OCI-LY1 (cell line): ENCODE data around the gene GALNT2.

Experiments
- H2AFZ ChIP-seq: fragments of 200-600 bp; sonication (generic), shearing (Covaris generic); 2 replicates; pipeline ENCODE4 v1.6.0; 2014; ENCODE audit warnings: antibody characterized with exemption, mild to moderate bottlenecking, low read length
- H3F3A ChIP-seq: fragments of 200-600 bp; sonication (generic), shearing (Covaris generic); 2 replicates; pipeline ENCODE4 v1.6.0; 2014; ENCODE audit warnings: mild to moderate bottlenecking, antibody characterized with exemption, low read length, moderate library complexity; ENCODE audit not compliant: insufficient read depth
- H3K27ac ChIP-seq: fragments of 200-600 bp; sonication (generic); 2 replicates; pipeline ENCODE4 v1.5.1; 2014; ENCODE audit warnings: low read length, mixed run types, mild to moderate bottlenecking, low read depth; ENCODE audit not compliant: poor library complexity, severe bottlenecking
- H3K27me3 ChIP-seq: fragments of 200-600 bp; sonication (generic); 2 replicates; pipeline ENCODE4 v1.6.0; 2014; ENCODE audit warnings: antibody characterized with exemption, mild to moderate bottlenecking, low read length, moderate library complexity; ENCODE audit not compliant: insufficient read depth
- H3K36me3 ChIP-seq: fragments of 200-600 bp; sonication (generic); 2 replicates; pipeline ENCODE4 v1.6.1; 2014; ENCODE audit warnings: mild to moderate bottlenecking, antibody characterized with exemption, low read length, moderate library complexity, mixed read lengths; ENCODE audit not compliant: insufficient read depth
- H3K4me1 ChIP-seq: fragments of 200-600 bp; sonication (generic); 2 replicates; pipeline ENCODE4 v1.5.1; 2014; ENCODE audit warnings: mild to moderate bottlenecking, low read length, moderate library complexity; ENCODE audit not compliant: insufficient read depth, severe bottlenecking
- H3K4me2 ChIP-seq: fragments of 200-600 bp; sonication (generic), shearing (Covaris generic); 2 replicates; pipeline ENCODE4 v1.6.1; 2014; ENCODE audit warnings: low read length
- H3K4me3 ChIP-seq: fragments of 200-600 bp; sonication (generic); 2 replicates; pipeline ENCODE4 v1.5.1; 2014; ENCODE audit warnings: low read length, low read depth, mild to moderate bottlenecking, mixed read lengths; ENCODE audit not compliant: poor library complexity, severe bottlenecking
- H3K79me2 ChIP-seq: fragments of 200-600 bp; shearing (Covaris generic); 2 replicates; pipeline ENCODE4 v1.6.1; 2016; ENCODE audit warnings: mixed run types, low read length, mixed read lengths; ENCODE audit not compliant: insufficient read depth
- H3K9ac ChIP-seq: fragments of 200-600 bp; sonication (generic), shearing (Covaris generic); 2 replicates; pipeline ENCODE4 v1.6.1; 2014; ENCODE audit warnings: mild to moderate bottlenecking, low read length, mixed read lengths
- H3K9me2 ChIP-seq: fragments of 200-600 bp; sonication (generic), shearing (Covaris generic); 2 replicates; pipeline ENCODE4 v1.6.1; 2014; ENCODE audit warnings: low read depth, mild to moderate bottlenecking, low read length, mixed read lengths
- H3K9me3 ChIP-seq: fragments of 200-600 bp; shearing (Covaris generic); 2 replicates; pipeline ENCODE4 v1.6.1; 2014; ENCODE audit warnings: low read length, mixed read lengths
- H4K20me1 ChIP-seq: fragments of 200-600 bp; sonication (generic), shearing (Covaris generic); 2 replicates; pipeline ENCODE4 v1.6.0; 2016; ENCODE audit warnings: mild to moderate bottlenecking, low read length; ENCODE audit not compliant: insufficient read depth
- CTCF ChIP-seq: fragments of 200-600 bp; sonication (generic), shearing (Covaris generic); IDR thresholded peaks from 2 replicates; pipeline ENCODE4 v1.5.1; 2017; ENCODE audit warnings: mild to moderate bottlenecking, antibody characterized with exemption, low read length, moderate library complexity, mixed read lengths
- EZH2 ChIP-seq: fragments of 200-600 bp; sonication (generic), shearing (Covaris generic); IDR thresholded peaks from 2 replicates; pipeline ENCODE4 v1.8.0; 2017; ENCODE audit warnings: borderline replicate concordance, mixed run types, mild to moderate bottlenecking, antibody characterized with exemption, low read length, moderate library complexity, mixed read lengths

GALNT2 gene

GRCh38 chr1:230295367-230295766 lies 228.3 kb downstream of the GALNT2 start:
- TF ChIP-seq CTCF (no peak), EZH2 (no peak)

GRCh38 chr1:230299191-230300006 lies 232.4 kb downstream of the GALNT2 start:
- H3K27ac ChIP-seq, result peak overlapping the region; percentile 92
- H3K4me1 ChIP-seq, result peaks cover 59% of the 10 kb centered on the region
- no peaks in the 10 kb centered on the region for H4K20me1 ChIP-seq
- TF ChIP-seq CTCF, result no peak
- TF ChIP-seq EZH2, result no peak
- H3K9me3 ChIP-seq, result no peaks in the 10 kb centered on the region
- H3F3A ChIP-seq, result no peaks in the 10 kb centered on the region
- peak overlapping the region; percentile 40 for H3K4me3 ChIP-seq
- peak overlapping the region; percentile 56; the same call in 1 of the 2 replicates for H3K9ac ChIP-seq
- no peaks in the 10 kb centered on the region for H3K9me2 ChIP-seq
- peak overlapping the region; percentile 62 for H3K4me2 ChIP-seq
- no peaks in the 10 kb centered on the region for H3K36me3 ChIP-seq
- peak overlapping the region; percentile 42; the same call in 1 of the 2 replicates for H2AFZ ChIP-seq
- no peaks in the 10 kb centered on the region for H3K27me3 ChIP-seq
- no peaks in the 10 kb centered on the region for H3K79me2 ChIP-seq

More at GRCh38 chr1:230295367-230295766, 228.3 kb downstream of the GALNT2 start:
- Histone ChIP-seq H3K9me3 (no peaks in the 10 kb centered on the region), H3K4me1 (peaks cover 53% of the 10 kb centered on the region), H3K27ac (peak overlapping the region; percentile 34), H3K27me3 (no peaks in the 10 kb centered on the region), H3F3A (no peaks in the 10 kb centered on the region), H3K79me2 (no peaks in the 10 kb centered on the region), H3K9me2 (no peaks in the 10 kb centered on the region), H3K9ac (no peak overlapping the region), H4K20me1 (no peaks in the 10 kb centered on the region), H2AFZ (no peak overlapping the region), H3K4me3 (no peak overlapping the region), H3K36me3 (no peaks in the 10 kb centered on the region), H3K4me2 (no peak overlapping the region)

GRCh38 chr1:230300322-230301301 lies 233.6 kb downstream of the GALNT2 start:
- Histone ChIP-seq H4K20me1 (no peaks in the 10 kb centered on the region), H3K27me3 (no peaks in the 10 kb centered on the region), H3K79me2 (no peaks in the 10 kb centered on the region), H3K4me1 (peaks cover 51% of the 10 kb centered on the region), H2AFZ (no peak overlapping the region), H3K9me3 (no peaks in the 10 kb centered on the region), H3K36me3 (no peaks in the 10 kb centered on the region), H3K4me3 (peak overlapping the region; percentile 40), H3K9ac (peak overlapping the region; percentile 56; the same call in 1 of the 2 replicates), H3K9me2 (no peaks in the 10 kb centered on the region), H3K27ac (peak overlapping the region; percentile 92), H3F3A (no peaks in the 10 kb centered on the region), H3K4me2 (peak overlapping the region; percentile 62)
- TF ChIP-seq EZH2 (no peak), CTCF (no peak)
